ENCODE data around the gene CEBPG.

The CEBPG gene

GRCh38 chr19:33422369-33423180, 49.1 kb downstream of the CEBPG start:
- no peak for DNase-seq (ENCODE audit: low spot score)

- DNase-seq (ENCODE audit: low spot score) = no peak
These were observed 50.7 kb downstream of the CEBPG start for GRCh38 chr19:33424181-33424580.

GRCh38 chr19:33426621-33427361, 53.3 kb downstream of the CEBPG start:
- no peak for DNase-seq (ENCODE audit: low spot score)

DNA sequence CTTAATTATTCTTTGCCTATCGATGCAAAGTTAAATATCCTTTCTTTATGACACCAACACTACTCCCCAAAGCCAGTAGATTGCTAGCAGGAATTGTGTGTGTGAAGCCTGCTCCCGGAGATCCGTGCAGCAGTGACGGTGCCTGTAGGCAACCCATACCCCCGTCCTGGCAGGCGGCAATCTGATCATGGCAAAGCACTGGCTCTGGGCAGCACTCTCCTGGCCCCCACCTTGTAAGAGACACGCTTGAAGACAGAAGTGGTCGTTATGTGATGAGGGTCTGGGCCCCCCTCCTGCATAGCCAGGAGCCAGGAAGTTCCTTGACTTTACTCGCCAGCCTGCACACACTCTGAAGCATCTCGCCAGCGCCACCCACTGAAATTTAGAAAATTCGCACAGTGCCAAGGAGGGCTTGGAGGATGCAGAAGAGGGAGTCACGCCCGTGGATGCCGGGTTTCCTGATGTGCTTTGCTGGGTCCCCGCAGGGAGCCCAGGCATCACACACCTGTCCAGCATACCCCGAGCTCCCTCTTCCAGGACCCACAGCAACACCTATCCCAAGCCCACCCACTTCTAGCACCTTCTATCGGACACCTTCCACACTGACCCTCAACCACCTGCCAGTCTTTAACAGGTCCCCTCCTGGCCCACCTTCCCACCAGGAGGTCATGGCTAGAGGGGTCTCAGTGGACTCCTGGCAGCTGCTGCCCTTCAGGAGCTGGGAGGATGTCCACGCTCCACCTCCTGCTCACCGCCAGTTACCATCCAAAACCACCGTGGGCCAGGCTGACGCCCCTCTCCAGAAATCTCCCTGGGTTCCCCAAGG, 54.5 kb downstream of the CEBPG start:
- DNase-seq (ENCODE audit: low spot score) = no peak

- DNase-seq (ENCODE audit: low spot score) = no peak
These were observed 55.2 kb downstream of the CEBPG start for GRCh38 chr19:33428627-33429125.

DNA sequence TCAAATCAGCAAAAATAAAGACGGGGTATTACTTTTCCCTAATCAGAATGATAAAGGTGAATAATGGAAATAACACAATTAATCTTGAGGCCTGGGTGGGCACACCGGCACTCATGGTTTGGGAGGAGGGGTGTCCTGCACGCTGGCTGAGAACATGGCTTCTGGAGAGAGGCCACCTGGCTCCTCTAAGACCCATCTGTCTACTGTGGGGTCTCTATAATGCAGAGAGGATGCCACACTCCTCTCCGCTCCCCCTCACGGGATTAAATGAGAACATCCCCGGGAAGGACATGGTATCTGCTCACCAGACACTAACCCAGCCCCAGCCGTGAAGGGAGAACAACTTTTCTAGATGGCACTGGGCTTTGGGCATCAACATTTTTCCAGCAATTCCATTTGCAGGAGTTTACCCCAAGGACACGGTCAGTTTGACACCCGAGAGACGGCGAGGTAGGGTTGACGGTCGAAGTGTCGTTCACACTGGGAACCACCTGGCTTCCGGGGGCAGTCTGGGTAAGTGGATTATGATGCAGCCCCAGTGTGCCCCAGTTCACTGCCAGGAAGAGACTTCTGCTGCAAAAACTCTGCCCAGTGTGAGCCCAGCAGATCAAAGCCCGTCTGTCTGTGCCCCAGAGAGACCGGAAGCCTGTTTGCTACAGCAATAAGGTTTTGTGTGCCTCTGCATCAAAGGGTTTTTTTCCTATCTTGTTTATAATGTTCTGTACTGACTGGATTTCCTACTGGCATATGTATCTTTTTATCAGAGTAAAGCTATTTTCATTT, 56.6 kb downstream of the CEBPG start:
- no peak for DNase-seq (ENCODE audit: low spot score)

- DNase-seq (ENCODE audit: low spot score) = peak; percentile 75
These were observed 57.3 kb downstream of the CEBPG start for GRCh38 chr19:33430674-33431277.

GRCh38 chr19:33432015-33432414, 58.5 kb downstream of the CEBPG start:
- no peak for DNase-seq (ENCODE audit: low spot score)
